ENCODE data around the gene MRPL58. TPM values are rescaled to one million over a fixed set of nuclear protein-coding genes. Genes with fewer than 3 reads are reported as not detected.
A peak's percentile ranks its signal among the peaks of the same experiment; 100 is the strongest.

Gene MRPL58
- total RNA-seq, 1 donor from 2014 or later: 52.8 TPM

- no peak overlapping the region for H3K27ac Mint-ChIP-seq
These were observed 39.5 kb upstream of the MRPL58 start for GRCh38 chr17:74972973-74973328.

DNA sequence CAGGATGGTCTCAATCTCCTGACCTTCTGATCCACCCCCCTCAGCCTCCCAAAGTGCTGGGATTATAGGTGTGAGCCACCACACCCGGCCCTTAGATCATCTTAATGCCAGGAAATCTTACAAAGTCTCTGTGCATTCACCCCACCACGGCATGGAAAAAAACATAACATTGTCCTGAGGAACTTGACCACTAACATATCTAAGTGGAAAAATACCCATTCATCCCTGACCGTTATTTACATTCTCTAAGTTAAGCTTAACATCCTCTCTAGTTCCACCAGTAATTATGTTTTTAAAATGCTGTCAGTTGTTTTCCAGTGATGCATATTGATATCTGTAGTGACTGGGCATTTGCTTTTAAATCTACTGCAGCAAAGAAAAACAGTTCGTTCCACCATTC lies 36.5 kb upstream of the MRPL58 start:
- Histone ChIP-seq H3K9ac (no peak overlapping the region), H3F3A (ENCODE audit: low read depth) (peaks cover 6% of the 10 kb centered on the region), H3K4me2 (no peak overlapping the region), H3K4me3 (no peak overlapping the region), H2AFZ (replicated peaks) (no peak overlapping the region), H3K9me3 (ENCODE audit: low read depth) (no peaks in the 10 kb centered on the region), H3K27ac (no peak overlapping the region), H4K20me1 (ENCODE audit: low read depth) (no peaks in the 10 kb centered on the region), H3K36me3 (no peaks in the 10 kb centered on the region), H3K4me1 (no peaks in the 10 kb centered on the region), H3K27me3 (peaks cover 78% of the 10 kb centered on the region), H3K79me2 (ENCODE audit: low read depth) (no peaks in the 10 kb centered on the region)
- no peak overlapping the region for H3K27ac Mint-ChIP-seq
- peaks cover 9% of the 10 kb centered on the region for H3K4me1 Mint-ChIP-seq
- H3K4me3 Mint-ChIP-seq: no peak overlapping the region
- TF ChIP-seq EZH2 (IDR thresholded peaks at IDR 0.05) (no peak), EZH2phosphoT487 (IDR thresholded peaks at IDR 0.05) (no peak)
- TF ChIP-seq, protein P1, sequence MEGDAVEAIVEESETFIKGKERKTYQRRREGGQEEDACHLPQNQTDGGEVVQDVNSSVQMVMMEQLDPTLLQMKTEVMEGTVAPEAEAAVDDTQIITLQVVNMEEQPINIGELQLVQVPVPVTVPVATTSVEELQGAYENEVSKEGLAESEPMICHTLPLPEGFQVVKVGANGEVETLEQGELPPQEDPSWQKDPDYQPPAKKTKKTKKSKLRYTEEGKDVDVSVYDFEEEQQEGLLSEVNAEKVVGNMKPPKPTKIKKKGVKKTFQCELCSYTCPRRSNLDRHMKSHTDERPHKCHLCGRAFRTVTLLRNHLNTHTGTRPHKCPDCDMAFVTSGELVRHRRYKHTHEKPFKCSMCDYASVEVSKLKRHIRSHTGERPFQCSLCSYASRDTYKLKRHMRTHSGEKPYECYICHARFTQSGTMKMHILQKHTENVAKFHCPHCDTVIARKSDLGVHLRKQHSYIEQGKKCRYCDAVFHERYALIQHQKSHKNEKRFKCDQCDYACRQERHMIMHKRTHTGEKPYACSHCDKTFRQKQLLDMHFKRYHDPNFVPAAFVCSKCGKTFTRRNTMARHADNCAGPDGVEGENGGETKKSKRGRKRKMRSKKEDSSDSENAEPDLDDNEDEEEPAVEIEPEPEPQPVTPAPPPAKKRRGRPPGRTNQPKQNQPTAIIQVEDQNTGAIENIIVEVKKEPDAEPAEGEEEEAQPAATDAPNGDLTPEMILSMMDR (IDR thresholded peaks at IDR 0.05): no peak
- H3K36me3 Mint-ChIP-seq: no peaks in the 10 kb centered on the region
- no peaks in the 10 kb centered on the region for H3K9me3 Mint-ChIP-seq
- peaks cover 38% of the 10 kb centered on the region for H3K27me3 Mint-ChIP-seq (ENCODE audit: insufficient read depth, low read depth)
- DNase-seq (ENCODE audit: low spot score): no peak

More at GRCh38 chr17:74972973-74973328, 39.5 kb upstream of the MRPL58 start:
- H4K20me1 ChIP-seq (ENCODE audit: low read depth): no peaks in the 10 kb centered on the region
- H3K79me2 ChIP-seq (ENCODE audit: low read depth): no peaks in the 10 kb centered on the region
- H3K27me3 ChIP-seq: peaks cover 75% of the 10 kb centered on the region
- H3K36me3 ChIP-seq: no peaks in the 10 kb centered on the region
- H3K36me3 Mint-ChIP-seq: no peaks in the 10 kb centered on the region
- no peak overlapping the region for H3K9ac ChIP-seq
- peak overlapping the region; percentile 84 for H3K4me3 Mint-ChIP-seq
- peak overlapping the region; percentile 85 for H3K4me3 ChIP-seq
- peaks cover 7% of the 10 kb centered on the region for H3K4me1 Mint-ChIP-seq
- DNase-seq (ENCODE audit: low spot score): no peak
- H2AFZ ChIP-seq (replicated peaks): peak overlapping the region; percentile 97
- H3K9me3 Mint-ChIP-seq: no peaks in the 10 kb centered on the region
- H3F3A ChIP-seq (ENCODE audit: low read depth): peaks cover 6% of the 10 kb centered on the region
- no peaks in the 10 kb centered on the region for H3K9me3 ChIP-seq (ENCODE audit: low read depth)
- no peak overlapping the region for H3K27ac ChIP-seq
- peak overlapping the region; percentile 98 for H3K4me2 ChIP-seq
- H3K27me3 Mint-ChIP-seq (ENCODE audit: insufficient read depth, low read depth): peaks cover 34% of the 10 kb centered on the region
- H3K4me1 ChIP-seq: no peaks in the 10 kb centered on the region
- TF ChIP-seq, protein P1 (IDR thresholded peaks at IDR 0.05): no peak
- TF ChIP-seq EZH2 (IDR thresholded peaks at IDR 0.05) (peak; percentile 62), EZH2phosphoT487 (IDR thresholded peaks at IDR 0.05) (peak; percentile 71)

GRCh38 chr17:74977802-74978201 lies 34.7 kb upstream of the MRPL58 start:
- H3K36me3 Mint-ChIP-seq: no peaks in the 10 kb centered on the region
- H3F3A ChIP-seq (ENCODE audit: low read depth): peaks cover 15% of the 10 kb centered on the region
- no peak overlapping the region for H2AFZ ChIP-seq (replicated peaks)
- peaks cover 3% of the 10 kb centered on the region for H3K4me1 ChIP-seq
- peaks cover 60% of the 10 kb centered on the region for H3K27me3 ChIP-seq
- no peak overlapping the region for H3K4me2 ChIP-seq
- H3K4me1 Mint-ChIP-seq: peaks cover 16% of the 10 kb centered on the region
- H3K27me3 Mint-ChIP-seq (ENCODE audit: insufficient read depth, low read depth): peaks cover 35% of the 10 kb centered on the region
- H3K4me3 Mint-ChIP-seq: no peak overlapping the region
- H3K27ac ChIP-seq: no peak overlapping the region
- no peaks in the 10 kb centered on the region for H3K9me3 ChIP-seq (ENCODE audit: low read depth)
- no peaks in the 10 kb centered on the region for H3K36me3 ChIP-seq
- H3K4me3 ChIP-seq: no peak overlapping the region
- no peaks in the 10 kb centered on the region for H3K79me2 ChIP-seq (ENCODE audit: low read depth)
- no peak overlapping the region for H3K9ac ChIP-seq
- H3K27ac Mint-ChIP-seq: no peak overlapping the region
- no peak for DNase-seq (ENCODE audit: low spot score)
- TF ChIP-seq EZH2phosphoT487 (IDR thresholded peaks at IDR 0.05): no peak
- TF ChIP-seq, protein P1 (IDR thresholded peaks at IDR 0.05): no peak
- no peak for TF ChIP-seq EZH2 (IDR thresholded peaks at IDR 0.05)
- H3K9me3 Mint-ChIP-seq: no peaks in the 10 kb centered on the region
- H4K20me1 ChIP-seq (ENCODE audit: low read depth): no peaks in the 10 kb centered on the region
